ENCODE data around the gene POLR2B. TPM values are rescaled to one million over a fixed set of nuclear protein-coding genes. Genes with fewer than 3 reads are reported as not detected.

The POLR2B gene
- total and polyA plus RNA-seq, 9 donors = 31.8 to 79.4 (median 62.3) TPM

- no peak for DNase-seq
- no peak for TF ChIP-seq EP300 (IDR thresholded peaks at IDR 0.05)
- no peak for TF ChIP-seq POLR2A (IDR thresholded peaks at IDR 0.05)
- TF ChIP-seq CTCF (IDR thresholded peaks at IDR 0.05) = no peak
- Histone ChIP-seq H3K36me3 (no peaks in the 10 kb centered on the region), H3K9me3 (no peaks in the 10 kb centered on the region), H3K4me3 (no peak overlapping the region), H3K27ac (no peak overlapping the region), H3K4me1 (ENCODE audit: insufficient read depth) (peaks cover 12% of the 10 kb centered on the region), H3K27me3 (no peaks in the 10 kb centered on the region)
- intact Hi-C loops (cut with DNase I) = no loop called here
- WGBS, 3 donors = 79 to 82% (median 80%) methylated on average over 2 of the region's 2 CpGs
Measured at GRCh38 chr4:57070461-57070860, 91.8 kb downstream of the POLR2B start.

GRCh38 chr4:57071326-57071725 is 92.6 kb downstream of the POLR2B start:
- 38 to 79% (median 50%) methylated on average over 2 of the region's 2 CpGs for WGBS, 3 donors
- H3K27me3 ChIP-seq = no peaks in the 10 kb centered on the region
- no peak overlapping the region for H3K27ac ChIP-seq
- TF ChIP-seq CTCF (IDR thresholded peaks at IDR 0.05) (no peak), EP300 (IDR thresholded peaks at IDR 0.05) (no peak)
- no peaks in the 10 kb centered on the region for H3K36me3 ChIP-seq
- DNase-seq = no peak
- no peaks in the 10 kb centered on the region for H3K9me3 ChIP-seq
- H3K4me3 ChIP-seq = no peak overlapping the region
- intact Hi-C loops (cut with DNase I) = no loop called here
- peaks cover 5% of the 10 kb centered on the region for H3K4me1 ChIP-seq (ENCODE audit: insufficient read depth)

GRCh38 chr4:57073559-57073958 is 94.9 kb downstream of the POLR2B start:
- intact Hi-C loops (cut with DNase I) = no loop called here
- DNase-seq = no peak
- Histone ChIP-seq H3K4me3 (no peak overlapping the region), H3K36me3 (no peaks in the 10 kb centered on the region), H3K27ac (no peak overlapping the region), H3K27me3 (no peaks in the 10 kb centered on the region), H3K4me1 (ENCODE audit: insufficient read depth) (peaks cover 5% of the 10 kb centered on the region), H3K9me3 (no peaks in the 10 kb centered on the region)
- 76 to 81% (median 77%) methylated on average over 5 of the region's 5 CpGs for WGBS, 3 donors
- TF ChIP-seq CTCF (IDR thresholded peaks at IDR 0.05) = no peak
- no peak for TF ChIP-seq EP300 (IDR thresholded peaks at IDR 0.05)
- TF ChIP-seq POLR2A (IDR thresholded peaks at IDR 0.05) = no peak

- Histone ChIP-seq H3K36me3 (no peaks in the 10 kb centered on the region), H3K27me3 (no peaks in the 10 kb centered on the region), H3K27ac (no peak overlapping the region), H3K9me3 (no peaks in the 10 kb centered on the region), H3K4me3 (no peak overlapping the region), H3K4me1 (ENCODE audit: insufficient read depth) (peaks cover 2% of the 10 kb centered on the region)
- 3 to 4% (median 4%) methylated on average over 4 of the region's 4 CpGs for WGBS, 3 donors
- intact Hi-C loops (cut with DNase I) = no loop called here
- no peak for DNase-seq
- TF ChIP-seq CTCF (IDR thresholded peaks at IDR 0.05) (no peak), EP300 (IDR thresholded peaks at IDR 0.05) (no peak), POLR2A (IDR thresholded peaks at IDR 0.05) (no peak)
Measured at GRCh38 chr4:57074744-57075143, 96.0 kb downstream of the POLR2B start.

- H3K27me3 ChIP-seq = no peaks in the 10 kb centered on the region
- no peak overlapping the region for H3K4me3 ChIP-seq
- no peaks in the 10 kb centered on the region for H3K9me3 ChIP-seq
- H3K36me3 ChIP-seq = no peaks in the 10 kb centered on the region
- TF ChIP-seq POLR2A (IDR thresholded peaks at IDR 0.05) (no peak), CTCF (IDR thresholded peaks at IDR 0.05) (no peak)
- no peak overlapping the region for H3K27ac ChIP-seq
- intact Hi-C loops (cut with DNase I) = no loop called here
- DNase-seq = no peak
- H3K4me1 ChIP-seq (ENCODE audit: insufficient read depth) = peaks cover 2% of the 10 kb centered on the region
Measured at GRCh38 chr4:57075367-57075766, 96.7 kb downstream of the POLR2B start.
